GM23248 (cell line): Measurements from ENCODE around the gene PRRG1.

Experiments used
- EZH2 ChIP-seq: fragments of 200-600 bp; sonication (generic); IDR thresholded peaks from 2 replicates; pipeline ENCODE4 v1.6.1; 2018; ENCODE audit warnings: antibody characterized with exemption, mild to moderate bottlenecking; ENCODE audit not compliant: insufficient read depth, poor library complexity, severe bottlenecking
- EZH2phosphoT487 ChIP-seq: fragments of 200-600 bp; sonication (generic); IDR thresholded peaks from 2 replicates; pipeline ENCODE4 v1.6.1; 2018; ENCODE audit warnings: antibody characterized with exemption, moderate library complexity, mild to moderate bottlenecking, low read depth; ENCODE audit not compliant: insufficient read depth

- no peak for TF ChIP-seq EZH2
- TF ChIP-seq EZH2phosphoT487: no peak
These were observed 34.1 kb downstream of the PRRG1 start for GRCh38 chrX:37383313-37383712.
